Gastroesophageal sphincter (tissue), 4 donors: ENCODE results near the gene SNX24. TPM values are rescaled to one million over a fixed set of nuclear protein-coding genes. Genes with fewer than 3 reads are reported as not detected.

Experiments used
- ATAC-seq: fragments of 150-250 bp; one replicate; pipeline ENCODE4 v1.9.1; 2016; ENCODE audit warnings: mild to moderate bottlenecking, moderate library complexity
- H3K27ac ChIP-seq, 4 donors: fragments of 200-600 bp; sonication (generic) in 3 of 4; 1 replicate in 3 of 4; 2 replicates in 1 of 4; pipeline ENCODE4 v1.5.1; 2016 to 2019
- H3K27me3 ChIP-seq: fragments of 200-600 bp; sonication (generic); one replicate; pipeline ENCODE4 v1.5.1; 2019
- H3K36me3 ChIP-seq, 2 donors: fragments of 200-600 bp; sonication (generic); one replicate each; pipeline ENCODE4 v1.5.1; 2019; ENCODE audit warnings: control low read depth in 1 of 2
- H3K4me1 ChIP-seq, 3 donors: fragments of 200-600 bp; sonication (generic); 1 replicate in 2 of 3; 2 replicates in 1 of 3; pipeline ENCODE4 v1.5.1; 2016 to 2019; ENCODE audit warnings: control low read depth in 2 of 3
- H3K4me3 ChIP-seq, 2 donors: fragments of 200-600 bp; sonication (generic); one replicate each; pipeline ENCODE4 v1.5.1; 2019; ENCODE audit warnings: mild to moderate bottlenecking in 1 of 2, moderate library complexity in 1 of 2
- H3K9me3 ChIP-seq, 3 donors: fragments of 200-600 bp; sonication (generic); one replicate each; pipeline ENCODE4 v1.5.1; 2017 to 2019; ENCODE audit warnings: control low read depth in 2 of 3
- EP300 ChIP-seq: sonication (generic); formaldehyde crosslinking; IDR thresholded peaks from one replicate; pipeline ENCODE4 v1.6.1; 2017; ENCODE audit warnings: antibody characterized with exemption, mild to moderate bottlenecking
- POLR2A ChIP-seq, 2 donors: fragments of 450-650 bp; IDR thresholded peaks; one replicate each; pipeline ENCODE4 v1.6.1; 2017; ENCODE audit warnings: antibody characterized with exemption in 2 of 2, mild to moderate bottlenecking in 2 of 2, moderate library complexity in 1 of 2
- POLR2AphosphoS5 ChIP-seq: sonication (generic); formaldehyde crosslinking; IDR thresholded peaks from one replicate; pipeline ENCODE4 v1.6.1; 2017; ENCODE audit warnings: antibody characterized with exemption
- WGBS, 2 donors: methylation state at CpG; one replicate each; pipeline ENCODE4 v1.1.5; 2018; ENCODE audit warnings: low coverage in 1 of 2; 5-methylcytosine and 5-hydroxymethylcytosine counted together
- total RNA-seq, 4 donors: library from RNA; depleted of rRNA; stranded (reverse); fragments of >200 nt; gene quantifications; one replicate each; pipeline ENCODE4 v1.1.0, GENCODE V29; 2016
- TF ChIP-seq, protein P1 (sequence below), 4 experiments: fragments of 200-600 bp in 2 of 4; fragments of 450-650 bp in 2 of 4; sonication (generic) in 1 of 4; IDR thresholded peaks; one replicate each; pipeline ENCODE4 v1.5.1; 2017 to 2019; ENCODE audit warnings: antibody characterized with exemption in 4 of 4, mild to moderate bottlenecking in 2 of 4, moderate library complexity in 2 of 4

Gene SNX24
- total RNA-seq, 4 donors from 2014 or later = 10.1 to 33.6 (median 14.8) TPM

GRCh38 chr5:122951658-122952057 is 106.2 kb downstream of the SNX24 start:
- Histone ChIP-seq H3K27ac (no peak overlapping the region), H3K4me1 (no peaks in the 10 kb centered on the region), H3K36me3 (peaks cover 3 to 23% of the 10 kb centered on the region in 2 donors), H3K27me3 (no peaks in the 10 kb centered on the region), H3K4me3 (no peak overlapping the region), H3K9me3 (no peaks in the 10 kb centered on the region)
- 81 to 92% methylated on average over 6 to 7 of the region's 8 CpGs for WGBS, 2 donors
- TF ChIP-seq, protein P1, sequence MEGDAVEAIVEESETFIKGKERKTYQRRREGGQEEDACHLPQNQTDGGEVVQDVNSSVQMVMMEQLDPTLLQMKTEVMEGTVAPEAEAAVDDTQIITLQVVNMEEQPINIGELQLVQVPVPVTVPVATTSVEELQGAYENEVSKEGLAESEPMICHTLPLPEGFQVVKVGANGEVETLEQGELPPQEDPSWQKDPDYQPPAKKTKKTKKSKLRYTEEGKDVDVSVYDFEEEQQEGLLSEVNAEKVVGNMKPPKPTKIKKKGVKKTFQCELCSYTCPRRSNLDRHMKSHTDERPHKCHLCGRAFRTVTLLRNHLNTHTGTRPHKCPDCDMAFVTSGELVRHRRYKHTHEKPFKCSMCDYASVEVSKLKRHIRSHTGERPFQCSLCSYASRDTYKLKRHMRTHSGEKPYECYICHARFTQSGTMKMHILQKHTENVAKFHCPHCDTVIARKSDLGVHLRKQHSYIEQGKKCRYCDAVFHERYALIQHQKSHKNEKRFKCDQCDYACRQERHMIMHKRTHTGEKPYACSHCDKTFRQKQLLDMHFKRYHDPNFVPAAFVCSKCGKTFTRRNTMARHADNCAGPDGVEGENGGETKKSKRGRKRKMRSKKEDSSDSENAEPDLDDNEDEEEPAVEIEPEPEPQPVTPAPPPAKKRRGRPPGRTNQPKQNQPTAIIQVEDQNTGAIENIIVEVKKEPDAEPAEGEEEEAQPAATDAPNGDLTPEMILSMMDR (IDR thresholded peaks at IDR 0.05) = no peak
- TF ChIP-seq POLR2A (IDR thresholded peaks at IDR 0.05) (no peak), EP300 (no peak), POLR2AphosphoS5 (no peak)
- ATAC-seq = no peak

DNA sequence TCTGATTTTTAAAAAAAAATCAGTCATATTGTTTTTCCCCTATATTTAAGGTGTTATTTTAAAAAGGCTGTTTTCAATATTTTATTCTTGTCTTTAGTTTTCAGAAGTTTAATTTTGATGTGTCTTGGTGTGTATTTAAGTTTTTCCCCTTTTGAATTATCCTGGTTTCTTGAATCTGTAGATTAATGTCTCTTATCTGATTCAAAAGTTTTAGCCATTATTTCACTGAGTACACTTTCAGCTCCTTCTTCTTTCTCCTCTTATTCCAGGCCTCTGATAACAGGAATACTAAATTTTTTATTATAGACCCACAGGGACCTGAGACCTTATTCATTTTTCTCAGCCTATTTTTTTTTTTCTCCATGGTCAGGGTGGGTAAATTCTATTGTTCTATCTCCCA is 109.3 kb downstream of the SNX24 start:
- no peak overlapping the region for H3K4me3 ChIP-seq
- H3K4me1 ChIP-seq = no peaks in the 10 kb centered on the region
- peaks cover 0 to 10% (median 0%) of the 10 kb centered on the region in 3 donors for H3K9me3 ChIP-seq
- H3K36me3 ChIP-seq = peaks cover 3 to 22% of the 10 kb centered on the region in 2 donors
- TF ChIP-seq EP300 (no peak), POLR2AphosphoS5 (no peak), POLR2A (IDR thresholded peaks at IDR 0.05) (no peak)
- TF ChIP-seq, protein P1 (IDR thresholded peaks at IDR 0.05) = no peak
- no peak overlapping the region for H3K27ac ChIP-seq
- no peaks in the 10 kb centered on the region for H3K27me3 ChIP-seq
- ATAC-seq = no peak

- Histone ChIP-seq H3K27me3 (no peaks in the 10 kb centered on the region), H3K4me1 (no peaks in the 10 kb centered on the region), H3K9me3 (peaks cover 0 to 10% (median 0%) of the 10 kb centered on the region in 3 donors), H3K4me3 (no peak overlapping the region), H3K36me3 (peaks cover 3 to 22% of the 10 kb centered on the region in 2 donors), H3K27ac (no peak overlapping the region)
- no peak for TF ChIP-seq POLR2AphosphoS5
- TF ChIP-seq EP300 = no peak
- no peak for TF ChIP-seq POLR2A (IDR thresholded peaks at IDR 0.05)
- TF ChIP-seq, protein P1 (IDR thresholded peaks at IDR 0.05) = no peak
- no peak for ATAC-seq
Measured at GRCh38 chr5:122957457-122957856, 112.0 kb downstream of the SNX24 start.

DNA sequence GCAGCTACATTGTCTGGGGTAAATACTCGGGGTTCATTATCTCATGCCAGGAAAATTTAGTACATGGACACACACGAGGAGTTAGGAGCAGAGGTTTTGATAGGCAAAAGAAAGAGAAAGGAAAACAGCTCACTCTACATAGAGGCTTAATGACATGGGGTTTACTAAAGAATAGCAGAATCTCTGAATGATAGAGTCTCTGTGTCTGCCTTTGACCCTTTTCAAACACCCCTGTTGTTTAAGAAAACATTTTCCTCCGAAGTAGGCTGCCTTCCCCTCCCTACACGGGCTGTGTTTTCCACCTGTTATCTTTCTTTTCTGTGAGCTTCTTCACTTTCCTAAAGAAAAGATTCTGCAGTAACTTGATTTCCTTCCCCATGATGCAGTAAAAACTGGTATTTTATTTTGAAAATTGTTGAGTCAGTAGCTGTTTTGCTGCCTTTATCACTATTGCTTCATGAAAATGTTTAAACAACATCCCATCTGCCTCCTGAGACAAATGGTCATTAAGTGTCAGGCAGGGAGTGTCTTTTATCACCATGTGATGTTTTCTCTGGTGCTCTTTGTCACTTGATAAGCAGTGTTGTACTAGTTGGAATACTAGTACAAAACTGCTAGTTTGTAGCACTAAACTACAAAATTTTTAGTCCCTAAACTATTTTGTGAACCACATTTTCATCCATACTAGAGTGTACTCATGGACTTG is 114.5 kb downstream of the SNX24 start:
- Histone ChIP-seq H3K9me3 (peaks cover 0 to 10% (median 0%) of the 10 kb centered on the region in 3 donors), H3K27ac (no peak overlapping the region), H3K4me3 (no peak overlapping the region), H3K36me3 (peaks cover 3 to 18% of the 10 kb centered on the region in 2 donors), H3K4me1 (no peaks in the 10 kb centered on the region), H3K27me3 (no peaks in the 10 kb centered on the region)
- TF ChIP-seq POLR2AphosphoS5 = no peak
- ATAC-seq = no peak
- WGBS, 2 donors = 33 to 51% methylated on average over 3 to 4 of the region's 4 CpGs

- H3K36me3 ChIP-seq = no peaks in the 10 kb centered on the region
- TF ChIP-seq, protein P1 (IDR thresholded peaks at IDR 0.05) = no peak
- TF ChIP-seq EP300 (no peak), POLR2AphosphoS5 (no peak), POLR2A (IDR thresholded peaks at IDR 0.05) (no peak)
- H3K9me3 ChIP-seq = no peaks in the 10 kb centered on the region
- H3K27ac ChIP-seq = no peak overlapping the region
- H3K4me1 ChIP-seq = no peaks in the 10 kb centered on the region
- ATAC-seq = no peak
- no peaks in the 10 kb centered on the region for H3K27me3 ChIP-seq
- no peak overlapping the region for H3K4me3 ChIP-seq
Measured at GRCh38 chr5:122963305-122963704, 117.9 kb downstream of the SNX24 start.
